Kidney (tissue), 14 donors: ENCODE results near the gene TANGO2. TPM values are rescaled to one million over a fixed set of nuclear protein-coding genes. Genes with fewer than 3 reads are reported as not detected.
A peak's percentile ranks its signal among the peaks of the same experiment; 100 is the strongest.

ENCODE experiments used
- DNase-seq, 5 donors: peaks; one replicate each; pipeline ENCODE4 v3.0.0-alpha.2; 2013 to 2020
- FAIRE-seq: peaks from 2 replicates; lab custom pipeline; 2012; peaks lifted over from hg19 to GRCh38; lab: Jason Lieb, UNC
- H3K27ac ChIP-seq, 2 donors: one replicate each; pipeline ENCODE4 v1.7.0; 2013; ENCODE audit warnings: low read depth in 2 of 2, low read length in 2 of 2, inconsistent platforms in 1 of 2
- H3K27me3 ChIP-seq: one replicate; pipeline ENCODE4 v1.7.1; 2013; ENCODE audit warnings: low read length, inconsistent platforms; ENCODE audit not compliant: control insufficient read depth, insufficient read depth
- H3K36me3 ChIP-seq, 3 donors: one replicate each; pipeline versions ENCODE4 v1.7.0 to v1.7.1; 2013; ENCODE audit warnings: low read length in 3 of 3, control low read depth in 1 of 3, inconsistent platforms in 1 of 3; ENCODE audit not compliant: insufficient read depth in 3 of 3, control insufficient read depth in 2 of 3
- H3K4me1 ChIP-seq, 3 donors: one replicate each; pipeline versions ENCODE4 v1.7.0 to v1.7.1; 2013; ENCODE audit warnings: low read length in 3 of 3, inconsistent platforms in 1 of 3, low read depth in 1 of 3; ENCODE audit not compliant: control insufficient read depth in 2 of 3, insufficient read depth in 2 of 3
- H3K4me3 ChIP-seq, 3 donors: one replicate each; pipeline versions ENCODE4 v1.7.0 to v1.8.1; 2013; ENCODE audit warnings: low read length in 3 of 3, control low read depth in 1 of 3, inconsistent platforms in 1 of 3
- H3K9ac ChIP-seq, 3 donors: one replicate each; pipeline versions ENCODE4 v1.7.0 to v1.7.1; 2013; ENCODE audit warnings: low read length in 3 of 3, control low read depth in 1 of 3, inconsistent platforms in 1 of 3
- H3K9me3 ChIP-seq, 3 donors: one replicate each; pipeline versions ENCODE4 v1.7.0 to v1.7.1; 2013; ENCODE audit warnings: low read length in 3 of 3, control low read depth in 1 of 3, inconsistent platforms in 1 of 3; ENCODE audit not compliant: control insufficient read depth in 2 of 3, insufficient read depth in 1 of 3
- CTCF ChIP-seq: IDR thresholded peaks from 3 replicates; pipeline ENCODE4 v1.5.1; 2012; ENCODE audit warnings: mild to moderate bottlenecking, moderate library complexity, borderline replicate concordance; ENCODE audit not compliant: insufficient read depth; ENCODE audit errors: extremely low read depth
- intact Hi-C: fragments of 100-400 bp; cut with DNase I; formaldehyde crosslinking; loops from one replicate; pipeline ENCODE4 v1.11.1; 2022
- polyA plus RNA-seq: library from polyadenylated mRNA; stranded (reverse); fragments of 350-450 nt; fragmentation: Illumina TruSeq; extraction: RNeasy Lipid Tissue Mini Kit (QIAGEN cat#74804); gene quantifications from one replicate; pipeline ENCODE4 v1.2.3, GENCODE V29; 2014; ENCODE audit warnings: low read depth, low replicate concordance; ENCODE audit not compliant: insufficient read depth
- total RNA-seq: library from RNA; stranded (reverse); fragmentation: NEBNext Ultra II Directional; extraction: Animal tissue kit (Norgen Biotek cat#: 25700); gene quantifications from one replicate; pipeline ENCODE4 v1.2.1, GENCODE V29; 2021
- donor health status: control.
- donor health status: control.
- donor health status: control.
- donor health status: control.
- donor health status: control.
- donor health status: DM: yes; HTN: yes; CAD: no.
- donor health status: Normal renal cell carcinoma (clear cell type).

Gene TANGO2
- total and polyA plus RNA-seq, 2 donors from 2014 or later, result 27.7 to 37.3 TPM

DNA sequence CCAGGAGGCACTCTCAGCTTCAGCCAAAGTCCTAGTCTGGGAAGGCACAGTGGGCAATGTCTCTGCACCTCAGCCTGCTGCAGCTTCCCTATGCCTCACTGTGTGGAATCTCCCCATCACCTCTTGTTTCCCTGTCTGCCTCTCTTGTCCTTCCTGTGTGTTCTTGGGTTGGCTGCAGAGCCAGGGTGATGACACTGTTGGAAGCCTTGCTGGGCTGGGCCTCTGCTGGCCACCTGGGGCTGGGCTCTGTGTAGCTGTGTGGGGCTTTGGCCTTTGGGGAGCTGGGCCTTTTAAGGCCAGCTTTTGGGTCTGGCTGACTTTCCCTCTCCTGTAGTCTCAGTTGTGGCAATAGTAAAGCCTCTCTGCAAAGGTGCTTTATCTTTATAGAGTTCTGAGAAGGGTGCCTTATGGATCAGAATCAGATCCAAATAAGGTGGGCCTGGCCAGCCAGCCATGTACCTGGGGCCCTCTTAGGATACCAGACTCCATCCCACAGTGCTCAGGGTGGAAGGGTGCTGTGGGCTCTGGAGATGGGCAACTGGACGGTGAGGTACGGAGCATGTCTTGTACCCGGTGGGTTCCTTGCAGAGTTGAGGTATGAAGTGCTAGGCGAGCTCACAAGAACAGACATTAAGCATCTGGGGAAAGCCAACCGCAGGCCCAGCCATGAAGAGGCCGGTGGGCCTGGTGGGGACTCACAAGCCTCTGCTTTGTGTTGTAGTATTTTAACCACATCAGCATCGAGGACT, 84.7 kb downstream of the TANGO2 start:
- TF ChIP-seq CTCF, result no peak
- H3K9ac ChIP-seq, result no peak overlapping the region
- no peak for FAIRE-seq
- no peak overlapping the region for H3K27ac ChIP-seq
- no peaks in the 10 kb centered on the region for H3K27me3 ChIP-seq
- H3K4me1 ChIP-seq, result peaks cover 0 to 7% (median 0%) of the 10 kb centered on the region in 3 donors
- no peak overlapping the region for H3K4me3 ChIP-seq
- H3K36me3 ChIP-seq, result peaks cover 5 to 55% (median 47%) of the 10 kb centered on the region in 3 donors
- DNase-seq, result peak in 1 of 5 donors; percentile 31
- intact Hi-C loops, result no loop called here
- no peaks in the 10 kb centered on the region for H3K9me3 ChIP-seq

DNA sequence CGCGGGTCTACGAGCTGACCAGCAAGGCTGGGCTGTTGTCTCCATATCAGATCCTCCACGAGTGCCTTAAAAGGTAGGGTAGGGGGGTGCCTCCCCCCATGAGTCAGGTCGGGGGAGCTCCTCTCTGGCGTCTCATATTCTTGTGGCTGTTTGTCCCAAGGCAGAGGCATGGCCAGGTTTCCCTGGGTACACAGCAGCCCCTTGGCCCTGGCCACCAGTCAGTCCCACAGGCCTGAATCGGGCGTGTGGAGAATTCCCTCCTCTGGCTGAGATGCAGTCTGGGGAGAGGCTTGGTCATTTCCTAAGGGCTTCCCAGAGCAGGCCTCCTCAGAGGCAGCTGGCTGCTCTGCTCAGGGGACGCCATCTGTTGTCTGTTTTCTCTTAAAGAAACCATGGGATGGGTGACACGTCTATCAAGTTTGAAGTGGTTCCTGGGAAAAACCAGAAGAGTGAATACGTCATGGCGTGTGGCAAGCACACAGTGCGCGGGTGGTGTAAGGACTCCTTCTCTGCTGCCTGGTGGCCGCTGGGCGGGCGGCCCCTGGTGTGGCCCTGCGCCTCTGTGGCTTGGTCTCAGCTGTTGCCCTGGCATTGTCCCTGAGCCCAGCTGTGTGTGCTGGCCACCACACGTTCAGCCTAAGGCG, 85.4 kb downstream of the TANGO2 start:
- intact Hi-C loops, result no loop called here
- no peak overlapping the region for H3K4me3 ChIP-seq
- FAIRE-seq (no peak), DNase-seq (peak in 1 of 5 donors; percentile 56)
- no peak for TF ChIP-seq CTCF
- no peak overlapping the region for H3K27ac ChIP-seq
- H3K4me1 ChIP-seq, result peaks cover 0 to 7% (median 0%) of the 10 kb centered on the region in 3 donors
- H3K9ac ChIP-seq, result no peak overlapping the region
- H3K36me3 ChIP-seq, result peaks cover 5 to 61% (median 47%) of the 10 kb centered on the region in 3 donors
- H3K27me3 ChIP-seq, result no peaks in the 10 kb centered on the region
- H3K9me3 ChIP-seq, result no peaks in the 10 kb centered on the region

DNA sequence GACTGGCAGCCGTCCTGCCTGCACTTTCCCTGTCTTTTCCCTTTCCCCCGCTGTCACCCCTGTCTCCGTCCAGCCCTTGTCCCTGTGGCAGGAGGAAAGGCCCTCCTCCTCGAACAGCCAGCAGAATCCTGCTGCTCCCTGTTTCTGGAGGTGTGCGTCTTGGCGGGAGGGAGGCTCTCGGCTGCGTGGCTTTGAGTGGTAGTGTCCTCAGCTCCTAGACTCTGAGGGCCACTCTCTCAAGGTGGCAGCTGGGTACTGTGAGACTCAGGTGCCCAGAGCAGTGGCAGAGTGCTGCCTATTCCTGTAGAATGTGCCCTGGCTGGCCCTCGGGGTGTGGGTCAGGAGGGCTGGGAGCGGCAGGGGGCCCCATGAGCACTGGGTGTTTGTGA, 85.9 kb downstream of the TANGO2 start:
- H3K4me3 ChIP-seq, result no peak overlapping the region
- FAIRE-seq (no peak), DNase-seq (peak in 1 of 5 donors; percentile 45)
- TF ChIP-seq CTCF, result no peak
- H3K9ac ChIP-seq, result no peak overlapping the region
- H3K9me3 ChIP-seq, result no peaks in the 10 kb centered on the region
- no peak overlapping the region for H3K27ac ChIP-seq
- H3K27me3 ChIP-seq, result no peaks in the 10 kb centered on the region
- intact Hi-C loops, result no loop called here
- H3K36me3 ChIP-seq, result peaks cover 5 to 61% (median 47%) of the 10 kb centered on the region in 3 donors
- H3K4me1 ChIP-seq, result peaks cover 0 to 7% (median 0%) of the 10 kb centered on the region in 3 donors
